IMR-90 (cell line): ENCODE measurements around the gene ASB1. TPM values are rescaled to one million over a fixed set of nuclear protein-coding genes. Genes with fewer than 3 reads are reported as not detected.

Experiments used
- ATAC-seq: fragments of 200-7000 bp; cut with Tn5 transposase; 2 replicates; pipeline ENCODE4 v1.9.1; 2020; ENCODE audit warnings: low read depth, mild to moderate bottlenecking, moderate library complexity
- BruUV-seq: library from RNA; stranded (reverse); fragments of 400-500 nt; replicated peaks from 2 replicates; lab custom pipeline; 2021; lab: Mats Ljungman, UMichigan
- CTCF ChIA-PET: fragments of 300-600 bp; formaldehyde crosslinking; extraction: SDS; loops from one replicate; lab custom pipeline; 2021; ENCODE audit warnings: antibody characterized with exemption; lab: Yijun Ruan, JAX
- POLR2A ChIA-PET: fragments of 300-600 bp; sonication (Branson Sonifier 250); formaldehyde crosslinking; loops from one replicate; lab custom pipeline; 2022; ENCODE audit warnings: antibody characterized with exemption; ENCODE audit not compliant: unreplicated experiment; lab: Charles Lee
- DNase-seq: peaks from one replicate; pipeline ENCODE4 v3.0.0; 2013
- H2AFZ ChIP-seq: replicated peaks from 2 replicates; pipeline ENCODE3; 2013; ENCODE audit warnings: low read length, mild to moderate bottlenecking; ENCODE audit not compliant: poor library complexity
- H2AK5ac ChIP-seq: 2 replicates; pipeline ENCODE4 v1.6.1; 2013; ENCODE audit warnings: low read depth, low read length, inconsistent platforms
- H2AK9ac ChIP-seq: replicated peaks from 2 replicates; pipeline ENCODE3; 2013; ENCODE audit warnings: mild to moderate bottlenecking, low read depth, low read length, moderate library complexity; ENCODE audit not compliant: poor library complexity
- H2BK120ac ChIP-seq: 2 replicates; pipeline ENCODE4 v1.6.1; 2013; ENCODE audit warnings: low read depth, low read length, inconsistent platforms
- H2BK15ac ChIP-seq: 3 replicates; pipeline ENCODE4 v1.6.1; 2013; ENCODE audit warnings: low read depth, low read length, inconsistent platforms
- H2BK20ac ChIP-seq: 2 replicates; pipeline ENCODE4 v1.6.1; 2013; ENCODE audit warnings: low read depth, mild to moderate bottlenecking, inconsistent platforms, low read length, moderate library complexity
- H2BK5ac ChIP-seq: 2 replicates; pipeline ENCODE4 v1.6.1; 2013; ENCODE audit warnings: mild to moderate bottlenecking, low read depth, low read length, inconsistent platforms; ENCODE audit not compliant: poor library complexity, severe bottlenecking
- H3K14ac ChIP-seq: replicated peaks from 2 replicates; pipeline ENCODE4 v1.6.1; 2013; ENCODE audit warnings: low read depth, low read length, inconsistent platforms
- H3K18ac ChIP-seq: 2 replicates; pipeline ENCODE4 v1.6.1; 2013; ENCODE audit warnings: low read depth, low read length, control low read depth
- H3K23ac ChIP-seq: 2 replicates; pipeline ENCODE4 v1.6.1; 2013; ENCODE audit warnings: low read depth, low read length, inconsistent platforms
- H3K27ac ChIP-seq: 2 replicates; pipeline ENCODE4 v1.5.1; 2013; ENCODE audit warnings: mild to moderate bottlenecking, control low read depth, low read length; ENCODE audit not compliant: insufficient read depth
- H3K27me3 ChIP-seq: 2 replicates; pipeline ENCODE4 v1.6.1; 2013; ENCODE audit warnings: low read length; ENCODE audit not compliant: control insufficient read depth, insufficient read depth
- H3K36me3 ChIP-seq: 2 replicates; pipeline ENCODE4 v1.6.1; 2013; ENCODE audit warnings: low read length, mixed read lengths; ENCODE audit not compliant: control insufficient read depth, insufficient read depth
- H3K4ac ChIP-seq: 2 replicates; pipeline ENCODE4 v1.6.1; 2013; ENCODE audit warnings: low read depth, low read length, inconsistent platforms
- H3K4me1 ChIP-seq: 2 replicates; pipeline ENCODE4 v1.6.1; 2013; ENCODE audit warnings: low read length, mixed read lengths; ENCODE audit not compliant: control insufficient read depth, insufficient read depth
- H3K4me2 ChIP-seq: 2 replicates; pipeline ENCODE4 v1.6.1; 2013; ENCODE audit warnings: low read depth, mild to moderate bottlenecking, control low read depth, low read length, moderate library complexity
- H3K4me3 ChIP-seq: 2 replicates; pipeline ENCODE4 v1.5.1; 2013; ENCODE audit warnings: low read depth, mild to moderate bottlenecking, control low read depth, low read length, moderate library complexity; ENCODE audit not compliant: insufficient read depth
- H3K56ac ChIP-seq: 2 replicates; pipeline ENCODE4 v1.6.1; 2013; ENCODE audit warnings: low read length, inconsistent platforms; ENCODE audit not compliant: insufficient read depth; ENCODE audit errors: extremely low read depth
- H3K79me1 ChIP-seq, 2 experiments: 2 replicates each; pipeline ENCODE4 v1.6.1; 2013; ENCODE audit warnings: low read length in 2 of 2, inconsistent platforms in 1 of 2, low read depth in 1 of 2
- H3K9ac ChIP-seq: 2 replicates; pipeline ENCODE4 v1.6.1; 2013; ENCODE audit warnings: low read depth, low read length, control low read depth
- H3K9me1 ChIP-seq: 2 replicates; pipeline ENCODE4 v1.6.1; 2013; ENCODE audit warnings: low read length, inconsistent platforms; ENCODE audit not compliant: insufficient read depth
- H3K9me3 ChIP-seq: 2 replicates; pipeline ENCODE4 v1.6.1; 2013; ENCODE audit warnings: low read length; ENCODE audit not compliant: control insufficient read depth, insufficient read depth
- H4K20me1 ChIP-seq: 2 replicates; pipeline ENCODE4 v1.6.1; 2013; ENCODE audit warnings: low read length, inconsistent platforms; ENCODE audit not compliant: insufficient read depth
- H4K5ac ChIP-seq: 2 replicates; pipeline ENCODE4 v1.6.1; 2013; ENCODE audit warnings: mild to moderate bottlenecking, low read depth, low read length, control low read depth
- H4K8ac ChIP-seq, 2 experiments: 2 replicates each; pipeline ENCODE4 v1.6.1; 2013; ENCODE audit warnings: low read depth in 2 of 2, low read length in 2 of 2, control low read depth in 1 of 2, inconsistent platforms in 1 of 2
- H4K91ac ChIP-seq: 2 replicates; pipeline ENCODE4 v1.6.1; 2013; ENCODE audit warnings: low read depth, low read length, inconsistent platforms; ENCODE audit not compliant: insufficient read depth
- BHLHE40 ChIP-seq: fragments of 150-350 bp; IDR thresholded peaks from 2 replicates; pipeline ENCODE4 v1.6.1; 2016; ENCODE audit warnings: mild to moderate bottlenecking, low read depth, low read length
- CEBPB ChIP-seq: IDR thresholded peaks from 2 replicates; pipeline ENCODE4 v1.6.1; 2012; ENCODE audit warnings: low read depth, low read length, improper control_type of control experiment
- CHD1 ChIP-seq: IDR thresholded peaks from 2 replicates; pipeline ENCODE4 v1.6.1; 2012; ENCODE audit warnings: low read depth, low read length, improper control_type of control experiment
- FOS ChIP-seq: fragments of 150-350 bp; IDR thresholded peaks from 2 replicates; pipeline ENCODE4 v1.6.1; 2016; ENCODE audit warnings: low read depth, low read length
- MAZ ChIP-seq: IDR thresholded peaks from 2 replicates; pipeline ENCODE4 v1.6.1; 2012; ENCODE audit warnings: low read depth, mild to moderate bottlenecking, low read length, improper control_type of control experiment, moderate library complexity, borderline replicate concordance
- MXI1 ChIP-seq: IDR thresholded peaks from 2 replicates; pipeline ENCODE4 v1.6.1; 2012; ENCODE audit warnings: low read depth, mild to moderate bottlenecking, low read length, moderate library complexity, borderline replicate concordance
- NFE2L2 ChIP-seq: fragments of 150-350 bp; IDR thresholded peaks from 2 replicates; pipeline ENCODE4 v1.6.1; 2016; ENCODE audit warnings: low read depth, mild to moderate bottlenecking, low read length
- POLR2A ChIP-seq: IDR thresholded peaks from 2 replicates; pipeline ENCODE4 v1.6.1; 2012; ENCODE audit warnings: mild to moderate bottlenecking, low read depth, low read length
- RAD21 ChIP-seq: IDR thresholded peaks from 2 replicates; pipeline ENCODE4 v1.6.1; 2012; ENCODE audit warnings: low read length, improper control_type of control experiment
- RCOR1 ChIP-seq: IDR thresholded peaks from 2 replicates; pipeline ENCODE4 v1.6.1; 2012; ENCODE audit warnings: mild to moderate bottlenecking, low read length, improper control_type of control experiment; ENCODE audit not compliant: insufficient replicate concordance
- RFX5 ChIP-seq: IDR thresholded peaks from 2 replicates; pipeline ENCODE4 v1.8.0; 2012; ENCODE audit warnings: low read depth, mild to moderate bottlenecking, low read length, moderate library complexity
- SMC3 ChIP-seq: fragments of 150-350 bp; IDR thresholded peaks from 2 replicates; pipeline ENCODE4 v1.6.1; 2016; ENCODE audit warnings: low read depth, mild to moderate bottlenecking, antibody characterized with exemption, low read length, moderate library complexity
- WGBS, 2 experiments: methylation state at CpG; one replicate each; pipeline versions ENCODE4 v1.1.5 to v1.1.7; 2013; ENCODE audit warnings: missing lambda C conversion rate in 2 of 2; ENCODE audit not compliant: insufficient read length in 1 of 2; ENCODE audit errors: extremely low coverage in 2 of 2; 5-methylcytosine and 5-hydroxymethylcytosine counted together
- dilution Hi-C: fragments of 300-500 bp; cut with HindIII; formaldehyde crosslinking; loops from one replicate; pipeline ENCODE4 v1.14.3; 2018; ENCODE audit warnings: low sequenced_read_pairs; ENCODE audit not compliant: unreplicated experiment
- in situ Hi-C: fragments of 300-500 bp; cut with MboI; formaldehyde crosslinking; loops from 3 replicates; pipeline ENCODE4 v1.14.3; 2019; ENCODE audit warnings: low sequenced_read_pairs, inconsistent platforms, mixed read lengths
- intact Hi-C: fragments of 100-400 bp; cut with micrococcal nuclease; formaldehyde crosslinking; loops from 2 replicates; pipeline ENCODE4 v1.10.0; 2022
- polyA plus RNA-seq, 3 experiments: library from polyadenylated mRNA; depleted of rRNA; stranded (reverse); fragments of >200 nt; gene quantifications; 2 replicates each; pipeline ENCODE4 v1.2.3, GENCODE V29; 2012; ENCODE audit warnings: low replicate concordance in 1 of 3
- total RNA-seq: library from RNA; depleted of rRNA; stranded (reverse); fragments of >200 nt; gene quantifications from 2 replicates; pipeline ENCODE4 v1.2.3, GENCODE V29; 2012
- TF ChIP-seq, protein P1 (sequence below): conservative IDR thresholded peaks from 2 replicates; pipeline ENCODE4 v1.5.1; 2012; ENCODE audit warnings: mild to moderate bottlenecking, low read depth, low read length, improper control_type of control experiment
- TF ChIP-seq, protein P2 (sequence below): fragments of 150-350 bp; IDR thresholded peaks from 2 replicates; pipeline ENCODE4 v1.6.1; 2016; ENCODE audit warnings: low read depth, mild to moderate bottlenecking, low read length, moderate library complexity, borderline replicate concordance
- TF ChIP-seq, protein P3 (sequence below): fragments of 150-350 bp; IDR thresholded peaks from 2 replicates; pipeline ENCODE4 v1.6.1; 2017; ENCODE audit warnings: mild to moderate bottlenecking, antibody characterized with exemption, low read length, low read depth

The ASB1 gene
- total and polyA plus RNA-seq, 2 of the 4 experiments (the other 2 are of a cell fraction) = 23.5 to 37.3 TPM

DNA sequence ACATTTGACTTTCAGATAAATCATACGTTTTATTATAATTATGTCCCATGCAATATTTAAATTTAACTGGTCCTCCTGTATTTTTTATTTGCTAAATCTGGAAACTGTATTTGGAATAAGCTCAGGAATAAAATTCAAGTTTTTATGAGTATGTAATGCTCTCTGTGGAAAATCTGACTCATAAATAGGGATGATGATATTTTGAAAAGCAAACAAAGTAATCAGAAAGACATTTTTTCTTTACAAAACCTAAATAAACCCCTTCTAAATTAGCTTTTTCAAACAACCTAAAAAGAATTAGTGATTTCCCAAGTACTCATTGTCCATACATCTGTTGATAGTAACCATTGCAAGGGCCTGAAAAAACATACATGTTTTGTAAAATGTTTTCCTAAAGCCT lies 41.1 kb downstream of the ASB1 start:
- DNase-seq (peak; percentile 44), ATAC-seq (no peak)
- H4K5ac ChIP-seq = no peak overlapping the region
- in situ Hi-C loops = loop anchor here (10.0 kb wide), 1 partner anchor 103 kb away; no protein-coding TSS in a partner anchor
- POLR2A ChIA-PET = no interaction called here
- H3K4me1 ChIP-seq = no peaks in the 10 kb centered on the region
- H3K14ac ChIP-seq = no peak overlapping the region
- H2AFZ ChIP-seq = no peak overlapping the region
- H3K79me1 ChIP-seq = no peaks in the 10 kb centered on the region
- no peaks in the 10 kb centered on the region for H3K36me3 ChIP-seq
- H2BK20ac ChIP-seq = no peak overlapping the region
- no peaks in the 10 kb centered on the region for H3K9me1 ChIP-seq
- CTCF ChIA-PET = interaction anchor here (0.7 kb wide), 1 partner anchor 14 kb away, joined by 6 read pairs; no protein-coding TSS in a partner anchor
- WGBS, 2 experiments = no CpG with 5 or more reads among the region's 1 CpG
- no peak overlapping the region for H3K4ac ChIP-seq
- H3K56ac ChIP-seq = no peak overlapping the region
- TF ChIP-seq FOS (no peak), NFE2L2 (no peak), RAD21 (no peak), CHD1 (no peak), RFX5 (no peak), MAZ (no peak), MXI1 (no peak), SMC3 (no peak), POLR2A (no peak), RCOR1 (no peak), CEBPB (no peak), BHLHE40 (no peak)
- TF ChIP-seq, protein P1, sequence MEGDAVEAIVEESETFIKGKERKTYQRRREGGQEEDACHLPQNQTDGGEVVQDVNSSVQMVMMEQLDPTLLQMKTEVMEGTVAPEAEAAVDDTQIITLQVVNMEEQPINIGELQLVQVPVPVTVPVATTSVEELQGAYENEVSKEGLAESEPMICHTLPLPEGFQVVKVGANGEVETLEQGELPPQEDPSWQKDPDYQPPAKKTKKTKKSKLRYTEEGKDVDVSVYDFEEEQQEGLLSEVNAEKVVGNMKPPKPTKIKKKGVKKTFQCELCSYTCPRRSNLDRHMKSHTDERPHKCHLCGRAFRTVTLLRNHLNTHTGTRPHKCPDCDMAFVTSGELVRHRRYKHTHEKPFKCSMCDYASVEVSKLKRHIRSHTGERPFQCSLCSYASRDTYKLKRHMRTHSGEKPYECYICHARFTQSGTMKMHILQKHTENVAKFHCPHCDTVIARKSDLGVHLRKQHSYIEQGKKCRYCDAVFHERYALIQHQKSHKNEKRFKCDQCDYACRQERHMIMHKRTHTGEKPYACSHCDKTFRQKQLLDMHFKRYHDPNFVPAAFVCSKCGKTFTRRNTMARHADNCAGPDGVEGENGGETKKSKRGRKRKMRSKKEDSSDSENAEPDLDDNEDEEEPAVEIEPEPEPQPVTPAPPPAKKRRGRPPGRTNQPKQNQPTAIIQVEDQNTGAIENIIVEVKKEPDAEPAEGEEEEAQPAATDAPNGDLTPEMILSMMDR = no peak
- TF ChIP-seq, protein P2, sequence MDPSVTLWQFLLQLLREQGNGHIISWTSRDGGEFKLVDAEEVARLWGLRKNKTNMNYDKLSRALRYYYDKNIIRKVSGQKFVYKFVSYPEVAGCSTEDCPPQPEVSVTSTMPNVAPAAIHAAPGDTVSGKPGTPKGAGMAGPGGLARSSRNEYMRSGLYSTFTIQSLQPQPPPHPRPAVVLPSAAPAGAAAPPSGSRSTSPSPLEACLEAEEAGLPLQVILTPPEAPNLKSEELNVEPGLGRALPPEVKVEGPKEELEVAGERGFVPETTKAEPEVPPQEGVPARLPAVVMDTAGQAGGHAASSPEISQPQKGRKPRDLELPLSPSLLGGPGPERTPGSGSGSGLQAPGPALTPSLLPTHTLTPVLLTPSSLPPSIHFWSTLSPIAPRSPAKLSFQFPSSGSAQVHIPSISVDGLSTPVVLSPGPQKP = no peak
- TF ChIP-seq, protein P3, sequence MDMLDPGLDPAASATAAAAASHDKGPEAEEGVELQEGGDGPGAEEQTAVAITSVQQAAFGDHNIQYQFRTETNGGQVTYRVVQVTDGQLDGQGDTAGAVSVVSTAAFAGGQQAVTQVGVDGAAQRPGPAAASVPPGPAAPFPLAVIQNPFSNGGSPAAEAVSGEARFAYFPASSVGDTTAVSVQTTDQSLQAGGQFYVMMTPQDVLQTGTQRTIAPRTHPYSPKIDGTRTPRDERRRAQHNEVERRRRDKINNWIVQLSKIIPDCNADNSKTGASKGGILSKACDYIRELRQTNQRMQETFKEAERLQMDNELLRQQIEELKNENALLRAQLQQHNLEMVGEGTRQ = no peak
- dilution Hi-C loops = no loop called here
- H2BK15ac ChIP-seq = no peak overlapping the region
- H3K18ac ChIP-seq = no peak overlapping the region
- no peaks in the 10 kb centered on the region for H3K27me3 ChIP-seq
- H3K4me3 ChIP-seq = no peak overlapping the region
- H4K8ac ChIP-seq = no peak overlapping the region
- BruUV-seq = no TSS peak
- no peaks in the 10 kb centered on the region for H3K9me3 ChIP-seq
- H3K27ac ChIP-seq = no peak overlapping the region
- no peak overlapping the region for H2BK120ac ChIP-seq
- H2AK9ac ChIP-seq = no peak overlapping the region
- H2BK5ac ChIP-seq = no peak overlapping the region
- no peak overlapping the region for H3K4me2 ChIP-seq
- H3K9ac ChIP-seq = no peak overlapping the region
- no peak overlapping the region for H4K91ac ChIP-seq
- H2AK5ac ChIP-seq = no peak overlapping the region
- intact Hi-C loops = no loop called here
- no peaks in the 10 kb centered on the region for H4K20me1 ChIP-seq
- H3K23ac ChIP-seq = no peak overlapping the region
